ENCODE data around the gene TFR2.

DNA sequence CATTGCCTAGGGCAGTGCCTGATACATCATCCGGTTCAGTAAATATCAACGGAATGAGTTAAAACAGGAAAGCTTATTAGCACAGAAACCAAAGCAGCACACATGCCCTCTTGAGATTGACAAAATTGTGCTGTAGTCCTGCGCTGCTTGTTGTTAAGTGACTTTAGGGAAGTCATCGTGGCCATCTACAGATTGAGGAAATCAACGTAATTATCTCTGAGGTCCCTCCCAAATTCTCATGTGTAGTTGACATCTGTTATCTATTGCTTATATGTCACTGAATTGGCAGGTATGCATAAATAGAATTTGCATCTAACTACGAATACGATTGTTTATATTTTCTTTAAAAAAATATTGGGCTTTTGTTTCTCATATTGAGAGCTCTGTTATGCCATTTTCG, 28.7 kb upstream of the TFR2 start:
- no peak for TF ChIP-seq GATA2 (IDR thresholded peaks at IDR 0.05; ENCODE audit: low read depth, low read length)
- no peak for TF ChIP-seq GATA3 (IDR thresholded peaks at IDR 0.05; ENCODE audit: low read depth, low read length)
